Cardiac muscle cell (in vitro differentiated cells and primary cell): ENCODE results near the gene ACSF2. TPM values are rescaled to one million over a fixed set of nuclear protein-coding genes. Genes with fewer than 3 reads are reported as not detected.
"Not testable (repeated sequence)": the region's sequence is repeated elsewhere in the genome, so short reads cannot be mapped to it uniquely, and the experiment has no call there.

Experiments used
- DNase-seq, 2 donors: peaks; one replicate each; pipeline versions ENCODE4 v3.0.0 to v3.0.0-alpha.2; 2010 to 2017; ENCODE audit warnings: low read depth in 1 of 2, low spot score in 1 of 2
- H3K27ac ChIP-seq: fragments of 200-600 bp; sonication (generic); 2 replicates; pipeline ENCODE4 v1.5.1; 2016
- H3K27me3 ChIP-seq: fragments of 200-600 bp; sonication (generic); 2 replicates; pipeline ENCODE4 v1.6.0; 2016; ENCODE audit warnings: control low read depth
- H3K36me3 ChIP-seq: fragments of 200-600 bp; sonication (generic); 2 replicates; pipeline ENCODE4 v1.5.1; 2016; ENCODE audit warnings: control low read depth
- H3K4me1 ChIP-seq: fragments of 200-600 bp; sonication (generic); 2 replicates; pipeline ENCODE4 v1.8.1; 2017; ENCODE audit warnings: low read depth, mild to moderate bottlenecking, mixed run types
- H3K4me3 ChIP-seq: fragments of 200-600 bp; sonication (generic); 2 replicates; pipeline ENCODE4 v1.5.1; 2016; ENCODE audit warnings: mild to moderate bottlenecking
- H3K9me3 ChIP-seq: fragments of 200-600 bp; sonication (generic); 2 replicates; pipeline ENCODE4 v1.5.1; 2017; ENCODE audit warnings: low read depth, mild to moderate bottlenecking, control low read depth
- polyA plus RNA-seq: library from polyadenylated mRNA; unstranded; fragments of >200 nt; fragmentation: Nextera tagmentation; extraction: Ambion mirVana; gene quantifications from 2 replicates; pipeline ENCODE4 v1.2.1, GENCODE V29; 2016
- total RNA-seq: library from RNA; depleted of rRNA; stranded (reverse); fragments of >200 nt; gene quantifications from 2 replicates; pipeline ENCODE4 v1.2.3, GENCODE V29; 2016
- TF ChIP-seq, protein P1 (sequence below): IDR thresholded peaks from 2 replicates; pipeline ENCODE4 v1.5.1; 2012; ENCODE audit warnings: low read depth, mild to moderate bottlenecking, low read length

Gene ACSF2
- total and polyA plus RNA-seq, 2 experiments from 2014 or later = 73.3 to 177 TPM

- no peak for DNase-seq
- TF ChIP-seq, protein P1, sequence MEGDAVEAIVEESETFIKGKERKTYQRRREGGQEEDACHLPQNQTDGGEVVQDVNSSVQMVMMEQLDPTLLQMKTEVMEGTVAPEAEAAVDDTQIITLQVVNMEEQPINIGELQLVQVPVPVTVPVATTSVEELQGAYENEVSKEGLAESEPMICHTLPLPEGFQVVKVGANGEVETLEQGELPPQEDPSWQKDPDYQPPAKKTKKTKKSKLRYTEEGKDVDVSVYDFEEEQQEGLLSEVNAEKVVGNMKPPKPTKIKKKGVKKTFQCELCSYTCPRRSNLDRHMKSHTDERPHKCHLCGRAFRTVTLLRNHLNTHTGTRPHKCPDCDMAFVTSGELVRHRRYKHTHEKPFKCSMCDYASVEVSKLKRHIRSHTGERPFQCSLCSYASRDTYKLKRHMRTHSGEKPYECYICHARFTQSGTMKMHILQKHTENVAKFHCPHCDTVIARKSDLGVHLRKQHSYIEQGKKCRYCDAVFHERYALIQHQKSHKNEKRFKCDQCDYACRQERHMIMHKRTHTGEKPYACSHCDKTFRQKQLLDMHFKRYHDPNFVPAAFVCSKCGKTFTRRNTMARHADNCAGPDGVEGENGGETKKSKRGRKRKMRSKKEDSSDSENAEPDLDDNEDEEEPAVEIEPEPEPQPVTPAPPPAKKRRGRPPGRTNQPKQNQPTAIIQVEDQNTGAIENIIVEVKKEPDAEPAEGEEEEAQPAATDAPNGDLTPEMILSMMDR = no peak
These were observed 32.3 kb upstream of the ACSF2 start for GRCh38 chr17:50393700-50394099.

GRCh38 chr17:50394711-50395110, 31.3 kb upstream of the ACSF2 start:
- TF ChIP-seq, protein P1 = no peak

More at GRCh38 chr17:50393700-50394099, 32.3 kb upstream of the ACSF2 start:
- H3K9me3 ChIP-seq = no peaks in the 10 kb centered on the region
- no peak overlapping the region for H3K27ac ChIP-seq
- peaks cover 34% of the 10 kb centered on the region for H3K36me3 ChIP-seq
- H3K27me3 ChIP-seq = no peaks in the 10 kb centered on the region
- H3K4me1 ChIP-seq = peaks cover 10% of the 10 kb centered on the region
- H3K4me3 ChIP-seq = no peak overlapping the region

GRCh38 chr17:50396261-50397110, 29.5 kb upstream of the ACSF2 start:
- TF ChIP-seq, protein P1 = no peak
- peak overlapping the region; percentile 48 for H3K27ac ChIP-seq
- peak; percentile 43 to 80 for DNase-seq

More at GRCh38 chr17:50394711-50395110, 31.3 kb upstream of the ACSF2 start:
- Histone ChIP-seq H3K4me3 (no peak overlapping the region), H3K27ac (no peak overlapping the region), H3K27me3 (no peaks in the 10 kb centered on the region), H3K9me3 (no peaks in the 10 kb centered on the region), H3K36me3 (peaks cover 29% of the 10 kb centered on the region), H3K4me1 (peaks cover 10% of the 10 kb centered on the region)
- DNase-seq = peak in 1 of 2 donors; percentile 13

GRCh38 chr17:50397111-50397918, 28.7 kb upstream of the ACSF2 start, which contains the start of gene LRRC59:
Gene LRRC59 (minus strand): TSS chr17:50397523. CDS start chr17:50397317, 206 bp downstream.
- peak within 1 kb of the TSS; percentile 48 for H3K27ac ChIP-seq
- H3K27me3 ChIP-seq = no peaks in the 10 kb centered on the region
- peaks cover 17% of the 10 kb centered on the region for H3K36me3 ChIP-seq
- peak; percentile 89 for DNase-seq
- peaks cover 10% of the 10 kb centered on the region for H3K4me1 ChIP-seq
- TF ChIP-seq, protein P1 = peak; percentile 88
- H3K4me3 ChIP-seq = peak within 1 kb of the TSS; percentile 95
- no peaks in the 10 kb centered on the region for H3K9me3 ChIP-seq

More at GRCh38 chr17:50396261-50397110, 29.5 kb upstream of the ACSF2 start:
- no peaks in the 10 kb centered on the region for H3K9me3 ChIP-seq
- H3K36me3 ChIP-seq = peaks cover 22% of the 10 kb centered on the region
- no peaks in the 10 kb centered on the region for H3K27me3 ChIP-seq
- H3K4me3 ChIP-seq = peak overlapping the region; percentile 95
- peaks cover 10% of the 10 kb centered on the region for H3K4me1 ChIP-seq

- Histone ChIP-seq H3K4me1 (peaks cover 10% of the 10 kb centered on the region), H3K36me3 (peaks cover 12% of the 10 kb centered on the region), H3K27me3 (no peaks in the 10 kb centered on the region), H3K27ac (no peak overlapping the region), H3K9me3 (no peaks in the 10 kb centered on the region), H3K4me3 (peak overlapping the region; percentile 95)
- TF ChIP-seq, protein P1 = no peak
- no peak for DNase-seq
These were observed 28.1 kb upstream of the ACSF2 start for GRCh38 chr17:50397919-50398285.

DNA sequence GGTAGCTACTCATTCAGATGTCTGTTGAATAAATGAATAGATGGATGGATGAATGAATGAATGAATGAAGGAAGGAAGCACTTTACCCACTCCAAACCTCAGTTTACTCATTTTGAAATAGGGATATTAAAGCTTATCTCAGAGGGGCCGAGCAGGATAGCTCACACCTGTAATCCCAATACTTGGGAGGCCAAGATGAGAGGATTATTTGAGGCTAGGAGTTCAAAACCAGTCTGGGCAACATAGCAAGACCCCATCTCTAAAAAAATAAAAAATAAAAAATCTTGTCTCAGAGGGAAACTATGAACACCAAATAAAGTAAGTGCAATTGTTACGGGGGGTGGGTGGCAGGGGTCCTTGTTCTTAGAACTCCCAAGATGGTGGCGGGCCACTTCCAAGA, 27.3 kb upstream of the ACSF2 start:
- not testable (repeated sequence) for H3K4me1 ChIP-seq, DNase-seq, H3K36me3 ChIP-seq, H3K4me3 ChIP-seq, H3K27me3 ChIP-seq, H3K9me3 ChIP-seq, H3K27ac ChIP-seq

- not testable (repeated sequence) for H3K27ac ChIP-seq, DNase-seq, H3K4me1 ChIP-seq, H3K9me3 ChIP-seq, H3K27me3 ChIP-seq, H3K4me3 ChIP-seq, H3K36me3 ChIP-seq
These were observed 26.4 kb upstream of the ACSF2 start for GRCh38 chr17:50399591-50399990.

GRCh38 chr17:50405351-50405750, 20.7 kb upstream of the ACSF2 start:
- not testable (repeated sequence) for H3K4me3 ChIP-seq, H3K36me3 ChIP-seq, H3K4me1 ChIP-seq, H3K9me3 ChIP-seq, DNase-seq, H3K27ac ChIP-seq, H3K27me3 ChIP-seq
